K562 (cell line): ENCODE results near the gene CFAP44.

Source experiments
- ATF2 ChIP-seq: sonication (generic); formaldehyde crosslinking; IDR thresholded peaks from 2 replicates; pipeline ENCODE4 v1.8.1; 2022; ENCODE audit warnings: missing genetic modification reagents
- CHD1 ChIP-seq: fragments of 200-600 bp; sonication (generic); IDR thresholded peaks from one replicate; pipeline ENCODE4 v1.6.1; 2012; ENCODE audit warnings: mild to moderate bottlenecking, moderate library complexity, low read length, inconsistent platforms
- CTCF ChIP-seq, 3 experiments: IDR thresholded peaks in 2 of 3; conservative IDR thresholded peaks in 1 of 3; 2 replicates each; pipeline ENCODE4 v1.5.1; 2011 to 2012; ENCODE audit warnings: low read length in 3 of 3, mild to moderate bottlenecking in 3 of 3, control low read depth in 2 of 3, improper control_type of control experiment in 1 of 3, inconsistent platforms in 1 of 3, low read depth in 1 of 3, mixed read lengths in 1 of 3, moderate library complexity in 1 of 3; ENCODE audit not compliant: insufficient read depth in 2 of 3
- DMBX1 ChIP-seq: fragments of 250-450 bp; sonication (Bioruptor Pico); IDR thresholded peaks from 2 replicates; pipeline ENCODE4 v1.8.0; 2022; ENCODE audit warnings: inconsistent platforms, mild to moderate bottlenecking, moderate library complexity, borderline replicate concordance
- HIVEP1 ChIP-seq: fragments of 250-450 bp; sonication (Bioruptor Pico); IDR thresholded peaks from 2 replicates; pipeline ENCODE4 v1.4.0; 2020; ENCODE audit warnings: mild to moderate bottlenecking
- JUNB ChIP-seq: fragments of 450-650 bp; formaldehyde crosslinking; conservative IDR thresholded peaks from 2 replicates; pipeline ENCODE4 v1.4.0; 2020; ENCODE audit warnings: mild to moderate bottlenecking
- JUND ChIP-seq, 2 experiments: IDR thresholded peaks; 2 replicates in 1 of 2; 3 replicates in 1 of 2; pipeline ENCODE4 v1.6.1; 2011; ENCODE audit warnings: borderline replicate concordance in 2 of 2, low read depth in 2 of 2, low read length in 2 of 2, improper control_type of control experiment in 1 of 2, missing biosample characterization in 1 of 2, missing genetic modification characterization in 1 of 2, missing genetic modification reagents in 1 of 2
- MTA3 ChIP-seq: fragments of 450-650 bp; formaldehyde crosslinking; IDR thresholded peaks from 2 replicates; pipeline ENCODE4 v1.6.1; 2017; ENCODE audit warnings: mild to moderate bottlenecking, borderline replicate concordance
- PURB ChIP-seq: sonication (generic); formaldehyde crosslinking; IDR thresholded peaks from 2 replicates; pipeline ENCODE4 v1.9.0; 2021; ENCODE audit warnings: low read depth, mild to moderate bottlenecking, missing genetic modification reagents
- SRSF7 ChIP-seq: fragments of 200-400 bp; formaldehyde crosslinking; optimal IDR thresholded peaks from 2 replicates; pipeline ENCODE3; 2017; ENCODE audit warnings: mild to moderate bottlenecking, low read depth, low read length
- USF1 ChIP-seq: sonication (generic); formaldehyde crosslinking; IDR thresholded peaks from 2 replicates; pipeline ENCODE4 v1.9.0; 2022; ENCODE audit warnings: mild to moderate bottlenecking, missing genetic modification reagents
- XRCC4 ChIP-seq: IDR thresholded peaks from one replicate; pipeline ENCODE4 v1.6.1; 2011; ENCODE audit not compliant: insufficient read depth, insufficient read length; ENCODE audit errors: extremely low read depth
- ZNF318 ChIP-seq, 2 experiments: fragments of 450-650 bp; IDR thresholded peaks; 2 replicates each; pipeline ENCODE4 v1.6.1; 2016; ENCODE audit warnings: mild to moderate bottlenecking in 2 of 2, borderline replicate concordance in 1 of 2, low read depth in 1 of 2, moderate library complexity in 1 of 2
- TF ChIP-seq, protein P1 (sequence below): sonication (generic); formaldehyde crosslinking; IDR thresholded peaks from 2 replicates; pipeline ENCODE4 v1.5.0; 2020; ENCODE audit warnings: missing genetic modification reagents

- no peak for TF ChIP-seq JUNB (CRISPR knock-in tag)
- no peak for TF ChIP-seq CHD1
- TF ChIP-seq, protein P1, sequence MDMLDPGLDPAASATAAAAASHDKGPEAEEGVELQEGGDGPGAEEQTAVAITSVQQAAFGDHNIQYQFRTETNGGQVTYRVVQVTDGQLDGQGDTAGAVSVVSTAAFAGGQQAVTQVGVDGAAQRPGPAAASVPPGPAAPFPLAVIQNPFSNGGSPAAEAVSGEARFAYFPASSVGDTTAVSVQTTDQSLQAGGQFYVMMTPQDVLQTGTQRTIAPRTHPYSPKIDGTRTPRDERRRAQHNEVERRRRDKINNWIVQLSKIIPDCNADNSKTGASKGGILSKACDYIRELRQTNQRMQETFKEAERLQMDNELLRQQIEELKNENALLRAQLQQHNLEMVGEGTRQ (CRISPR knock-in tag): no peak
- TF ChIP-seq CTCF (IDR thresholded peaks at IDR 0.05 in 2 of 3, conservative IDR thresholded peaks at IDR 0.05 in 1 of 3; ENCODE audit: insufficient read depth in 2 of 3, low read depth in 1 of 3, low read length in 3 of 3): no peak
- TF ChIP-seq ZNF318 (IDR thresholded peaks at IDR 0.05; ENCODE audit: borderline replicate concordance in 1 of 2, low read depth in 1 of 2): no peak
- TF ChIP-seq PURB (CRISPR knock-in tag): no peak
- no peak for TF ChIP-seq DMBX1 (CRISPR knock-in tag)
- no peak for TF ChIP-seq HIVEP1
- TF ChIP-seq JUND (IDR thresholded peaks at IDR 0.05; ENCODE audit: borderline replicate concordance, low read depth, low read length): no peak
- no peak for TF ChIP-seq JUND (tag; IDR thresholded peaks at IDR 0.05; ENCODE audit: borderline replicate concordance, low read depth, low read length)
- no peak for TF ChIP-seq SRSF7
- TF ChIP-seq ATF2: no peak
- TF ChIP-seq MTA3: no peak
- no peak for TF ChIP-seq USF1 (CRISPR knock-in tag)
- TF ChIP-seq XRCC4: no peak
Measured at GRCh38 chr3:113468539-113468938, 27.2 kb upstream of the CFAP44 start.
